ENCODE measurements around the gene TKFC.

- no peak for TF ChIP-seq POLR2A (IDR thresholded peaks at IDR 0.05; ENCODE audit: low read depth, low read length)
- TF ChIP-seq POU2F2 (IDR thresholded peaks at IDR 0.05; ENCODE audit: low read depth, low read length) = no peak
- no peak for TF ChIP-seq TAF1 (IDR thresholded peaks at IDR 0.05; ENCODE audit: low read depth, low read length)
- TF ChIP-seq POLR2AphosphoS5 (IDR thresholded peaks at IDR 0.05; ENCODE audit: low read depth, low read length) = no peak
- no peak for TF ChIP-seq SPI1 (IDR thresholded peaks at IDR 0.05; ENCODE audit: low read depth, low read length)
Measured at GRCh38 chr11:61358566-61358965, 25.5 kb downstream of the TKFC start.
